Lung (tissue), 12 donors: ENCODE measurements around the gene CCDC106. TPM values are rescaled to one million over a fixed set of nuclear protein-coding genes. Genes with fewer than 3 reads are reported as not detected.

Experiments
- ATAC-seq: fragments of 200-7000 bp; cut with Tn5 transposase; one replicate; pipeline ENCODE4 v1.9.1; 2020; ENCODE audit warnings: moderate number of reproducible peaks; ENCODE audit not compliant: insufficient read depth, low FRiP score
- DNase-seq, 3 donors: peaks; one replicate each; pipeline ENCODE4 v3.0.0-alpha.2; 2013 to 2017
- H3K27ac ChIP-seq, 2 donors: one replicate each; pipeline ENCODE4 v1.5.1; 2013; ENCODE audit warnings: mild to moderate bottlenecking in 2 of 2, moderate library complexity in 2 of 2, control low read depth in 1 of 2, inconsistent platforms in 1 of 2, low read depth in 1 of 2, low read length in 1 of 2
- H3K27me3 ChIP-seq, 3 donors: one replicate each; pipeline ENCODE4 v1.5.1; 2013; ENCODE audit warnings: low read length in 2 of 3; ENCODE audit not compliant: control insufficient read depth in 3 of 3, insufficient read depth in 3 of 3
- H3K36me3 ChIP-seq, 4 donors: one replicate each; pipeline ENCODE4 v1.5.1; 2013; ENCODE audit warnings: low read length in 4 of 4, mild to moderate bottlenecking in 1 of 4, moderate library complexity in 1 of 4; ENCODE audit not compliant: control insufficient read depth in 4 of 4, insufficient read depth in 4 of 4
- H3K4me1 ChIP-seq, 5 donors: one replicate each; pipeline ENCODE4 v1.5.1; 2013; ENCODE audit warnings: low read length in 5 of 5, mild to moderate bottlenecking in 2 of 5, moderate library complexity in 1 of 5; ENCODE audit not compliant: control insufficient read depth in 5 of 5, insufficient read depth in 5 of 5
- H3K4me3 ChIP-seq: one replicate; pipeline ENCODE4 v1.5.1; 2013; ENCODE audit warnings: mild to moderate bottlenecking, control low read depth, moderate library complexity
- H3K9ac ChIP-seq, 2 donors: one replicate each; pipeline ENCODE4 v1.5.1; 2013; ENCODE audit warnings: low read length in 2 of 2, control low read depth in 1 of 2; ENCODE audit not compliant: insufficient read depth in 1 of 2
- H3K9me3 ChIP-seq, 4 donors: one replicate each; pipeline ENCODE4 v1.5.1; 2013; ENCODE audit warnings: low read length in 3 of 4, mild to moderate bottlenecking in 1 of 4, moderate library complexity in 1 of 4; ENCODE audit not compliant: control insufficient read depth in 4 of 4, insufficient read depth in 3 of 4
- WGBS, 2 donors: extraction: QIAGEN DNeasy Blood & Tissue Kit; methylation state at CpG; one replicate each; pipeline ENCODE4 v1.1.7; 2013; 5-methylcytosine and 5-hydroxymethylcytosine counted together
- polyA plus RNA-seq, 2 donors: library from polyadenylated mRNA; stranded (reverse); fragments of 200-250 nt; gene quantifications; one replicate each; pipeline ENCODE4 v1.2.1, GENCODE V29; 2013
- total RNA-seq, 2 donors: library from RNA; depleted of rRNA in 1 of 2; stranded (reverse); fragments of >200 nt in 1 of 2; gene quantifications; one replicate each; pipeline ENCODE4 v1.2.1, GENCODE V29; 2014 to 2021
- TF ChIP-seq, protein P1 (sequence below): IDR thresholded peaks from 2 replicates; pipeline ENCODE4 v1.5.1; 2012; ENCODE audit warnings: mild to moderate bottlenecking; ENCODE audit errors: control extremely low read depth, extremely low read depth
- donor health status: control.
- donor health status: control.
- donor health status: Bipolar disorder and iron deficiency.
- donor health status: healthy.
- donor health status: DM: yes; HTN: yes; CAD: no.

Gene CCDC106
- total and polyA plus RNA-seq, 4 donors, result 8.3 to 25.9 (median 14.3) TPM

- H3K4me1 ChIP-seq, result peaks cover 0 to 17% (median 6%) of the 10 kb centered on the region in 5 donors
- no peak for ATAC-seq
- H3K27ac ChIP-seq, result peak overlapping the region in 1 of 2 donors; percentile 7
- WGBS, 2 donors, result 61 to 69% methylated on average over 9 of the region's 9 CpGs
- DNase-seq, result no peak
- TF ChIP-seq, protein P1, sequence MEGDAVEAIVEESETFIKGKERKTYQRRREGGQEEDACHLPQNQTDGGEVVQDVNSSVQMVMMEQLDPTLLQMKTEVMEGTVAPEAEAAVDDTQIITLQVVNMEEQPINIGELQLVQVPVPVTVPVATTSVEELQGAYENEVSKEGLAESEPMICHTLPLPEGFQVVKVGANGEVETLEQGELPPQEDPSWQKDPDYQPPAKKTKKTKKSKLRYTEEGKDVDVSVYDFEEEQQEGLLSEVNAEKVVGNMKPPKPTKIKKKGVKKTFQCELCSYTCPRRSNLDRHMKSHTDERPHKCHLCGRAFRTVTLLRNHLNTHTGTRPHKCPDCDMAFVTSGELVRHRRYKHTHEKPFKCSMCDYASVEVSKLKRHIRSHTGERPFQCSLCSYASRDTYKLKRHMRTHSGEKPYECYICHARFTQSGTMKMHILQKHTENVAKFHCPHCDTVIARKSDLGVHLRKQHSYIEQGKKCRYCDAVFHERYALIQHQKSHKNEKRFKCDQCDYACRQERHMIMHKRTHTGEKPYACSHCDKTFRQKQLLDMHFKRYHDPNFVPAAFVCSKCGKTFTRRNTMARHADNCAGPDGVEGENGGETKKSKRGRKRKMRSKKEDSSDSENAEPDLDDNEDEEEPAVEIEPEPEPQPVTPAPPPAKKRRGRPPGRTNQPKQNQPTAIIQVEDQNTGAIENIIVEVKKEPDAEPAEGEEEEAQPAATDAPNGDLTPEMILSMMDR, result no peak
- no peaks in the 10 kb centered on the region for H3K27me3 ChIP-seq
- no peaks in the 10 kb centered on the region for H3K9me3 ChIP-seq
- peaks cover 0 to 19% (median 13%) of the 10 kb centered on the region in 4 donors for H3K36me3 ChIP-seq
- no peak overlapping the region for H3K9ac ChIP-seq
- no peak overlapping the region for H3K4me3 ChIP-seq
Measured at GRCh38 chr19:55606817-55607216, 41.2 kb upstream of the CCDC106 start.

GRCh38 chr19:55609326-55609725 lies 38.7 kb upstream of the CCDC106 start:
- H3K4me3 ChIP-seq, result no peak overlapping the region
- no peak overlapping the region for H3K9ac ChIP-seq
- 54 to 82% methylated on average over 5 of the region's 5 CpGs for WGBS, 2 donors
- H3K36me3 ChIP-seq, result peaks cover under 1 to 23% (median 13%) of the 10 kb centered on the region in 4 donors
- ATAC-seq (no peak), DNase-seq (no peak)
- no peaks in the 10 kb centered on the region for H3K27me3 ChIP-seq
- peaks cover 0 to 17% (median 6%) of the 10 kb centered on the region in 5 donors for H3K4me1 ChIP-seq
- H3K9me3 ChIP-seq, result no peaks in the 10 kb centered on the region
- no peak overlapping the region for H3K27ac ChIP-seq
- TF ChIP-seq, protein P1, result no peak

- no peak for DNase-seq
- peak overlapping the region in 1 of 2 donors; percentile 84 for H3K27ac ChIP-seq
- H3K36me3 ChIP-seq, result peaks cover 13 to 44% (median 16%) of the 10 kb centered on the region in 4 donors
- H3K4me3 ChIP-seq, result no peak overlapping the region
- WGBS, 2 donors, result 71 to 82% methylated on average over 15 of the region's 15 CpGs
- H3K9me3 ChIP-seq, result no peaks in the 10 kb centered on the region
- H3K4me1 ChIP-seq, result peaks cover 0 to 13% (median 5%) of the 10 kb centered on the region in 5 donors
- H3K27me3 ChIP-seq, result no peaks in the 10 kb centered on the region
- ATAC-seq, result no peak
- TF ChIP-seq, protein P1, result no peak
- no peak overlapping the region for H3K9ac ChIP-seq
Measured at GRCh38 chr19:55611300-55611982, 36.6 kb upstream of the CCDC106 start.
